K562 (cell line): ENCODE results near the gene TARS3. TPM values are rescaled to one million over a fixed set of nuclear protein-coding genes. Genes with fewer than 3 reads are reported as not detected.

ENCODE experiments used
- BHLHE40 ChIP-seq: IDR thresholded peaks from 2 replicates; pipeline ENCODE4 v1.6.1; 2011; ENCODE audit warnings: low read length, improper control_type of control experiment
- CBX3 ChIP-seq, 2 experiments: IDR thresholded peaks; 1 replicate in 1 of 2; 2 replicates in 1 of 2; pipeline ENCODE4 v1.6.1; 2012; ENCODE audit warnings: inconsistent platforms in 2 of 2, low read length in 2 of 2, borderline replicate concordance in 1 of 2, control low read depth in 1 of 2
- CBX5 ChIP-seq: IDR thresholded peaks from 2 replicates; pipeline ENCODE4 v1.6.1; 2014; ENCODE audit warnings: low read depth, borderline replicate concordance
- PATZ1 ChIP-seq: fragments of 250-450 bp; sonication (Bioruptor Pico); IDR thresholded peaks from 2 replicates; pipeline ENCODE4 v1.5.0; 2020; ENCODE audit warnings: mild to moderate bottlenecking, borderline replicate concordance
- SETDB1 ChIP-seq: IDR thresholded peaks from one replicate; pipeline ENCODE4 v1.6.1; 2012; ENCODE audit warnings: low read length, control low read depth, inconsistent platforms
- SFPQ ChIP-seq: fragments of 200-400 bp; formaldehyde crosslinking; IDR thresholded peaks from 2 replicates; pipeline ENCODE4 v1.6.1; 2017; ENCODE audit warnings: mild to moderate bottlenecking, low read depth, low read length, moderate library complexity
- SRSF7 ChIP-seq: fragments of 200-400 bp; formaldehyde crosslinking; optimal IDR thresholded peaks from 2 replicates; pipeline ENCODE3; 2017; ENCODE audit warnings: mild to moderate bottlenecking, low read depth, low read length
- ZEB2 ChIP-seq: fragments of 450-650 bp; IDR thresholded peaks from 2 replicates; pipeline ENCODE4 v1.6.1; 2016
- ZNF121 ChIP-seq: sonication (generic); formaldehyde crosslinking; conservative IDR thresholded peaks from 2 replicates; pipeline ENCODE4 v1.8.0; 2022; ENCODE audit warnings: missing genetic modification reagents
- ZNF3 ChIP-seq: fragments of 250-450 bp; sonication (Bioruptor Pico); IDR thresholded peaks from 2 replicates; pipeline ENCODE4 v1.5.0; 2021; ENCODE audit warnings: mild to moderate bottlenecking, moderate library complexity
- ZNF592 ChIP-seq: fragments of 450-650 bp; IDR thresholded peaks from 2 replicates; pipeline ENCODE4 v1.6.1; 2017; ENCODE audit warnings: antibody characterized with exemption, mild to moderate bottlenecking
- ZNF668 ChIP-seq: fragments of 250-450 bp; sonication (Bioruptor Pico); IDR thresholded peaks from 2 replicates; pipeline ENCODE4 v1.8.0; 2022; ENCODE audit warnings: mild to moderate bottlenecking, inconsistent platforms
- ZNF717 ChIP-seq: fragments of 250-450 bp; sonication (Bioruptor Pico); IDR thresholded peaks from 2 replicates; pipeline ENCODE4 v1.5.0; 2021
- polyA plus RNA-seq, 8 experiments: library from polyadenylated mRNA; depleted of rRNA in 4 of 8; stranded (reverse) in 5 of 8; unstranded in 3 of 8; fragments of >200 nt; fragmentation: Nextera tagmentation in 2 of 8; fragmentation: Illumina TruSeq in 1 of 8; extraction: Ambion mirVana in 2 of 8; extraction: Trizol in 1 of 8; gene quantifications; 2 replicates each; pipeline versions ENCODE4 v1.2.1 to v1.2.3, GENCODE V29; 2011 to 2014; ENCODE audit warnings: inconsistent platforms in 1 of 8, missing spikeins in 1 of 8
- total RNA-seq, 7 experiments: library from RNA; depleted of rRNA in 6 of 7; stranded (reverse); fragments of >200 nt in 6 of 7; fragmentation: Illumina TruSeq in 2 of 7; extraction: Trizol in 2 of 7; gene quantifications; 2 replicates each; pipeline versions ENCODE4 v1.2.1 to v1.2.3, GENCODE V29; 2011 to 2021; ENCODE audit warnings: low replicate concordance in 1 of 7

Gene TARS3
- total and polyA plus RNA-seq, 9 of the 15 experiments (the other 6 are each of a cell fraction or from before 2014, with no cell fraction given) = 2.1 to 14.7 (median 9.8) TPM

DNA sequence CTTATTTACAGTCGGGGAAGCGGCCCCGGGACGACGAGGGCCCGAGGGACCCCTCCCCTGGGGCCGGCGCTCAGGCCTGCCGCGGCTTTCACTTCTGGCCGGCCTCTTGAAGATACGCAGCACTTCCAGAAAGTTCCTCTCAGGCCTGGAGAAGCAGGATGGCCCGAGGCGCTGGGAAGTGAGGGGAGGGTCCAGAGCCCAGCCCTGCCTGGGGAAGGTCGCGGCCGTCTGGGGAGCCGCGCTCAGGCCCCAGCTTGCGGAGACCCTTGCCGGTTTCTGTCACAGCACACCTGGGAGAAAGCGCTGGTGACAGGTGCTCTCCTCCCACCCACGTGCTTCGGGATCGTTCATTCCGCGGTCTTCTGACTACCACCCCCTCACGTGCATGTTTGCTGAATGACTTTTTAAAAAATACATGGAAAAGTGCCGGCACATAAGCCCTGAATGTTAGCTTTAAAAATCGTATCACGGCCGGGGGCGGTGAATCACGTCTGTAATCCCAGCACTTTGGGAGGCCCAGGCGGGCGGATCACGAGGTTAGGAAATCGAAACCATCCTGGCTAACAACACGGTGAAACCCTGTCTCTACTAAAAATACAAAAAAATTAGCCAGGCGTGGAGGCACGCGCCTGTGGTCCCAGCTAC, 71.4 kb downstream of the TARS3 start (continued):
- TF ChIP-seq ZNF592 = peak; percentile 49; the same call in 1 of the 2 replicates
- no peak for TF ChIP-seq CBX5
- no peak for TF ChIP-seq CBX3 (IDR thresholded peaks at IDR 0.05; ENCODE audit: borderline replicate concordance in 1 of 2, low read length in 2 of 2)
- no peak for TF ChIP-seq SRSF7
- no peak for TF ChIP-seq ZNF3 (CRISPR knock-in tag)
- no peak for TF ChIP-seq SFPQ
- 0 out of 2 replicates have a peak, but pooled peaks have one; percentile 39 for TF ChIP-seq ZNF717 (CRISPR knock-in tag)
- TF ChIP-seq BHLHE40 = peak; percentile 73
- TF ChIP-seq ZNF668 (CRISPR knock-in tag) = no peak
- no peak for TF ChIP-seq SETDB1
- peak; percentile 31; the same call in 1 of the 2 replicates for TF ChIP-seq ZEB2
- no peak for TF ChIP-seq ZNF121 (CRISPR knock-in tag)
- TF ChIP-seq PATZ1 (CRISPR knock-in tag) = no peak
